K562 (cell line): ENCODE data around the gene ZMYND8. TPM values are rescaled to one million over a fixed set of nuclear protein-coding genes. Genes with fewer than 3 reads are reported as not detected.

ENCODE experiments used
- ATAC-seq: fragments of 200-7000 bp; cut with Tn5 transposase; 3 replicates; pipeline ENCODE4 v1.9.1; 2020; ENCODE audit warnings: moderate library complexity
- BruUV-seq: library from RNA; stranded (reverse); fragments of 400-500 nt; replicated peaks from 2 replicates; lab custom pipeline; 2021; lab: Mats Ljungman, UMichigan
- CTCF ChIA-PET: fragments of 300-600 bp; formaldehyde crosslinking; extraction: SDS; loops from one replicate; lab custom pipeline; 2021; ENCODE audit warnings: low intra/inter-chr PET ratio; lab: Yijun Ruan, JAX
- POLR2A ChIA-PET: fragments of 300-600, 350-650 bp; sonication (Branson Sonifier 250); formaldehyde crosslinking; extraction: SDS; loops from one replicate; lab custom pipeline; 2021; ENCODE audit warnings: antibody characterized with exemption, inconsistent platforms; lab: Yijun Ruan, JAX
- DNase-seq, 4 experiments: peaks; one replicate each; pipeline versions ENCODE4 v3.0.0 to v3.0.0-alpha.2; 2011 to 2018; ENCODE audit warnings: low spot score in 3 of 4, mixed read lengths in 3 of 4; ENCODE audit errors: extremely low read depth in 1 of 4
- FAIRE-seq: peaks from 2 replicates; lab custom pipeline; 2011; peaks lifted over from hg19 to GRCh38; lab: Jason Lieb, UNC
- H2AFZ ChIP-seq: 2 replicates; pipeline ENCODE4 v1.6.0; 2011; ENCODE audit warnings: low read depth, low read length, control low read depth, inconsistent platforms
- H3K27ac ChIP-seq: fragments of 200-600 bp; 3 replicates; pipeline ENCODE4 v1.8.0; 2011; ENCODE audit warnings: low read depth, mild to moderate bottlenecking, control low read depth, inconsistent platforms, low read length, moderate library complexity, mixed read lengths; ENCODE audit errors: extremely low read depth
- H3K27me3 ChIP-seq, 2 experiments: fragments of 300-600 bp in 1 of 2; 2 replicates in 1 of 2; 3 replicates in 1 of 2; pipeline versions ENCODE4 v1.6.0 to v1.8.0; 2011; ENCODE audit warnings: inconsistent platforms in 2 of 2, low read length in 2 of 2, mild to moderate bottlenecking in 1 of 2, mixed read lengths in 1 of 2, moderate library complexity in 1 of 2; ENCODE audit not compliant: control insufficient read depth in 2 of 2, insufficient read depth in 2 of 2
- H3K36me3 ChIP-seq: fragments of 300-600 bp; 3 replicates; pipeline ENCODE4 v1.8.0; 2011; ENCODE audit warnings: mild to moderate bottlenecking, low read length, inconsistent platforms; ENCODE audit not compliant: control insufficient read depth, insufficient read depth
- H3K4me1 ChIP-seq, 2 experiments: fragments of 200-600 bp in 1 of 2; replicated peaks in 1 of 2; 2 replicates in 1 of 2; 3 replicates in 1 of 2; pipeline versions ENCODE4 v1.5.1 to v1.8.0; 2011; ENCODE audit warnings: inconsistent platforms in 2 of 2, low read length in 2 of 2, mild to moderate bottlenecking in 1 of 2, mixed read lengths in 1 of 2, moderate library complexity in 1 of 2; ENCODE audit not compliant: control insufficient read depth in 2 of 2, insufficient read depth in 2 of 2
- H3K4me2 ChIP-seq: 2 replicates; pipeline ENCODE4 v1.6.1; 2011; ENCODE audit warnings: low read length, control low read depth, inconsistent platforms, mixed read lengths; ENCODE audit not compliant: insufficient read depth
- H3K4me3 ChIP-seq: fragments of 200-600 bp; sonication (generic), shearing (Covaris generic); 2 replicates; pipeline ENCODE4 v1.5.1; 2016; ENCODE audit warnings: control low read depth, inconsistent platforms
- H3K79me2 ChIP-seq: fragments of 200-600 bp; 3 replicates; pipeline ENCODE4 v1.8.0; 2011; ENCODE audit warnings: low read length, inconsistent platforms; ENCODE audit not compliant: control insufficient read depth, insufficient read depth
- H3K9ac ChIP-seq, 2 experiments: 2 replicates each; pipeline versions ENCODE4 v1.6.0 to v1.6.1; 2011; ENCODE audit warnings: low read depth in 2 of 2, low read length in 2 of 2, control low read depth in 1 of 2, inconsistent platforms in 1 of 2, mild to moderate bottlenecking in 1 of 2, mixed read lengths in 1 of 2; ENCODE audit not compliant: insufficient read depth in 1 of 2
- H3K9me1 ChIP-seq: one replicate; pipeline ENCODE4 v1.6.0; 2011; ENCODE audit warnings: inconsistent platforms, mild to moderate bottlenecking, low read length, moderate library complexity; ENCODE audit not compliant: control insufficient read depth, insufficient read depth
- H3K9me3 ChIP-seq: replicated peaks from 2 replicates; pipeline ENCODE4 v1.5.1; 2011; ENCODE audit warnings: low read depth, low read length, inconsistent platforms; ENCODE audit not compliant: control insufficient read depth, insufficient read depth
- H4K20me1 ChIP-seq: replicated peaks from 2 replicates; pipeline ENCODE4 v1.6.1; 2011; ENCODE audit warnings: low read length, inconsistent platforms, mixed read lengths; ENCODE audit not compliant: control insufficient read depth, insufficient read depth
- ADNP ChIP-seq: fragments of 200-800 bp; sonication (Bioruptor generic); IDR thresholded peaks from 2 replicates; pipeline ENCODE4 v1.6.1; 2016; ENCODE audit warnings: missing genetic modification characterization, missing compliant biosample characterization
- PHB ChIP-seq: fragments of 250-450 bp; sonication (Bioruptor Pico); IDR thresholded peaks from 2 replicates; pipeline ENCODE4 v1.5.0; 2021
- POLR2AphosphoS5 ChIP-seq: IDR thresholded peaks from 2 replicates; pipeline ENCODE4 v1.6.1; 2011; ENCODE audit warnings: mild to moderate bottlenecking, low read depth, low read length, moderate library complexity; ENCODE audit not compliant: control insufficient read depth, insufficient read depth
- RBM25 ChIP-seq: fragments of 200-400 bp; formaldehyde crosslinking; IDR thresholded peaks from 2 replicates; pipeline ENCODE4 v1.6.1; 2018; ENCODE audit warnings: low read length, low read depth, moderate library complexity; ENCODE audit not compliant: severe bottlenecking
- ZNF77 ChIP-seq: fragments of 250-450 bp; sonication (Bioruptor Pico); IDR thresholded peaks from 2 replicates; pipeline ENCODE4 v1.5.0; 2020
- WGBS: fragments of 100-300 bp; shearing (Covaris generic); methylation state at CpG from one replicate; pipeline ENCODE4 v1.1.6; 2016; ENCODE audit warnings: low coverage, mixed read lengths; ENCODE audit not compliant: insufficient coverage; ENCODE audit errors: missing lambda C conversion rate; 5-methylcytosine and 5-hydroxymethylcytosine counted together
- in situ Hi-C: fragments of 300-500 bp; cut with MboI; formaldehyde crosslinking; loops from 4 replicates; pipeline ENCODE4 v1.15.0; 2018; ENCODE audit warnings: inconsistent platforms, mixed read lengths
- intact Hi-C: fragments of 100-400 bp; cut with micrococcal nuclease; formaldehyde crosslinking; loops from 2 replicates; pipeline ENCODE4 v1.14.2; 2022
- polyA plus RNA-seq, 8 experiments: library from polyadenylated mRNA; depleted of rRNA in 4 of 8; stranded (reverse) in 5 of 8; unstranded in 3 of 8; fragments of >200 nt; fragmentation: Nextera tagmentation in 2 of 8; fragmentation: Illumina TruSeq in 1 of 8; extraction: Ambion mirVana in 2 of 8; extraction: Trizol in 1 of 8; gene quantifications; 2 replicates each; pipeline versions ENCODE4 v1.2.1 to v1.2.3, GENCODE V29; 2011 to 2014; ENCODE audit warnings: inconsistent platforms in 1 of 8, missing spikeins in 1 of 8
- total RNA-seq, 7 experiments: library from RNA; depleted of rRNA in 6 of 7; stranded (reverse); fragments of >200 nt in 6 of 7; fragmentation: Illumina TruSeq in 2 of 7; extraction: Trizol in 2 of 7; gene quantifications; 2 replicates each; pipeline versions ENCODE4 v1.2.1 to v1.2.3, GENCODE V29; 2011 to 2021; ENCODE audit warnings: low replicate concordance in 1 of 7
- TF ChIP-seq, protein P1 (sequence below), 3 experiments: fragments of 200-800 bp in 1 of 3; fragments of 250-450 bp in 1 of 3; fragments of 450-650 bp in 1 of 3; sonication (Bioruptor Pico) in 1 of 3; sonication (Bioruptor generic) in 1 of 3; formaldehyde crosslinking in 1 of 3; IDR thresholded peaks; 2 replicates each; pipeline versions ENCODE4 v1.6.1 to v1.8.0; 2016 to 2022; ENCODE audit warnings: mild to moderate bottlenecking in 2 of 3, missing genetic modification characterization in 2 of 3, missing compliant biosample characterization in 1 of 3, moderate library complexity in 1 of 3

The ZMYND8 gene
- total and polyA plus RNA-seq, 9 of the 15 experiments (the other 6 are each of a cell fraction or from before 2014, with no cell fraction given) = 31.8 to 148 (median 71.9) TPM

DNA sequence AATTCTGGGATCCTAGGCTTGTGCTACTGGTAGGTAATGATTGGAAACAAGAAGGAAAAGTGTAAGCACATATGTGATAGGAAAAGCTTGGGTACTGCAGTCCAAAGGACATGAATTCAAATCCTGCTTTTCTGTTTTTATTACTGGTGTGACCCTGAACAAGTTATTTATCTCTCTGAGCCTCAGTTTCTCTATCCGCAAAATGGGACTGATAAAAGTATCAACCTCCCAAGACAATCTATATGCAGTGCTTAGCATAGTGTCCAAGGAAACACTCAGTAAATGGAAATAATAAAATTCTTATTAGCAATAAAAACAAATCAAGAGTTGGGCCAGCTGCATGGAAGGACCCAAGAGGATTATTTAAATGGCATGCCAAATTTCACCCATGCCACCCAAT, 108.5 kb downstream of the ZMYND8 start:
- 100% methylated on average over 1 of the region's 1 CpG for WGBS

GRCh38 chr20:47246061-47246777, 110.3 kb downstream of the ZMYND8 start:
- TF ChIP-seq POLR2AphosphoS5 (0 out of 2 replicates have a peak, but pooled peaks have one; percentile 32), PHB (CRISPR knock-in tag) (no peak)
- TF ChIP-seq, protein P1, sequence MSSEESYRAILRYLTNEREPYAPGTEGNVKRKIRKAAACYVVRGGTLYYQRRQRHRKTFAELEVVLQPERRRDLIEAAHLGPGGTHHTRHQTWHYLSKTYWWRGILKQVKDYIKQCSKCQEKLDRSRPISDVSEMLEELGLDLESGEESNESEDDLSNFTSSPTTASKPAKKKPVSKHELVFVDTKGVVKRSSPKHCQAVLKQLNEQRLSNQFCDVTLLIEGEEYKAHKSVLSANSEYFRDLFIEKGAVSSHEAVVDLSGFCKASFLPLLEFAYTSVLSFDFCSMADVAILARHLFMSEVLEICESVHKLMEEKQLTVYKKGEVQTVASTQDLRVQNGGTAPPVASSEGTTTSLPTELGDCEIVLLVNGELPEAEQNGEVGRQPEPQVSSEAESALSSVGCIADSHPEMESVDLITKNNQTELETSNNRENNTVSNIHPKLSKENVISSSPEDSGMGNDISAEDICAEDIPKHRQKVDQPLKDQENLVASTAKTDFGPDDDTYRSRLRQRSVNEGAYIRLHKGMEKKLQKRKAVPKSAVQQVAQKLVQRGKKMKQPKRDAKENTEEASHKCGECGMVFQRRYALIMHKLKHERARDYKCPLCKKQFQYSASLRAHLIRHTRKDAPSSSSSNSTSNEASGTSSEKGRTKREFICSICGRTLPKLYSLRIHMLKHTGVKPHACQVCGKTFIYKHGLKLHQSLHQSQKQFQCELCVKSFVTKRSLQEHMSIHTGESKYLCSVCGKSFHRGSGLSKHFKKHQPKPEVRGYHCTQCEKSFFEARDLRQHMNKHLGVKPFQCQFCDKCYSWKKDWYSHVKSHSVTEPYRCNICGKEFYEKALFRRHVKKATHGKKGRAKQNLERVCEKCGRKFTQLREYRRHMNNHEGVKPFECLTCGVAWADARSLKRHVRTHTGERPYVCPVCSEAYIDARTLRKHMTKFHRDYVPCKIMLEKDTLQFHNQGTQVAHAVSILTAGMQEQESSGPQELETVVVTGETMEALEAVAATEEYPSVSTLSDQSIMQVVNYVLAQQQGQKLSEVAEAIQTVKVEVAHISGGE (CRISPR knock-in tag; IDR thresholded peaks at IDR 0.05) = peak in 1 of 3 experiments; percentile 54; a peak in 1 of 6 replicates
- TF ChIP-seq, all 486 proteins: peak for 2
- no peak for ATAC-seq
- TSS peak; percentile 6 for BruUV-seq
- H3K4me2 ChIP-seq = no peak overlapping the region
- ChIA-PET POLR2A (interaction anchor here (0.6 kb wide), 1 partner anchor 209 kb away, joined by 3 read pairs; no protein-coding TSS in a partner anchor), CTCF (no interaction called here)
- DNase-seq = no peak
- WGBS = 94% methylated on average over 18 of the region's 18 CpGs
- H3K4me1 ChIP-seq = no peaks in the 10 kb centered on the region
- H3K79me2 ChIP-seq = peaks cover 96% of the 10 kb centered on the region
- no peak overlapping the region for H3K27ac ChIP-seq
- no peak overlapping the region for H2AFZ ChIP-seq
- no peak overlapping the region for H3K4me3 ChIP-seq
- intact Hi-C loops (no loop called here), in situ Hi-C loops (no loop called here)
- H3K9me1 ChIP-seq = no peaks in the 10 kb centered on the region
- H3K9me3 ChIP-seq = no peaks in the 10 kb centered on the region
- FAIRE-seq = no peak
- no peak overlapping the region for H3K9ac ChIP-seq
- peaks cover 9% of the 10 kb centered on the region for H4K20me1 ChIP-seq
- H3K36me3 ChIP-seq = peaks cover 99% of the 10 kb centered on the region
- no peaks in the 10 kb centered on the region for H3K27me3 ChIP-seq

More for the DNA sequence above, 108.5 kb downstream of the ZMYND8 start:
- ChIA-PET CTCF (no interaction called here), POLR2A (no interaction called here)
- no peaks in the 10 kb centered on the region for H3K9me3 ChIP-seq
- no peak for FAIRE-seq
- no peak for ATAC-seq
- H3K79me2 ChIP-seq = peaks cover 97% of the 10 kb centered on the region
- in situ Hi-C loops = no loop called here
- TF ChIP-seq RBM25 (peak; percentile 82), ZNF77 (no peak), ADNP (tag) (0 out of 2 replicates have a peak, but pooled peaks have one; percentile 10)
- no peaks in the 10 kb centered on the region for H3K27me3 ChIP-seq
- no peak overlapping the region for H3K4me2 ChIP-seq
- no peaks in the 10 kb centered on the region for H3K9me1 ChIP-seq
- intact Hi-C loops = no loop called here
- H3K4me3 ChIP-seq = no peak overlapping the region
- H4K20me1 ChIP-seq = peaks cover 5% of the 10 kb centered on the region
- H3K4me1 ChIP-seq = no peaks in the 10 kb centered on the region
- H3K27ac ChIP-seq = no peak overlapping the region
- no peak overlapping the region for H2AFZ ChIP-seq
- no peak overlapping the region for H3K9ac ChIP-seq
- H3K36me3 ChIP-seq = peaks cover 99% of the 10 kb centered on the region
- no TSS peak for BruUV-seq
- DNase-seq = no peak
